ENCODE measurements around the gene PIP4K2C.
A peak's percentile ranks its signal among the peaks of the same experiment; 100 is the strongest.
"Not testable (repeated sequence)": the region's sequence is repeated elsewhere in the genome, so short reads cannot be mapped to it uniquely, and the experiment has no call there.

PIP4K2C gene

GRCh38 chr12:57560516-57560915, 30.5 kb upstream of the PIP4K2C start:
- no peak for DNase-seq

GRCh38 chr12:57561117-57561516, 29.9 kb upstream of the PIP4K2C start:
- not testable (repeated sequence) for DNase-seq

- DNase-seq, result no peak
Observed at GRCh38 chr12:57563358-57563757, 27.6 kb upstream of the PIP4K2C start.

- DNase-seq, result no peak
Observed at GRCh38 chr12:57564178-57564740, 26.7 kb upstream of the PIP4K2C start.

GRCh38 chr12:57568838-57569237, 22.2 kb upstream of the PIP4K2C start:
- DNase-seq, result no peak

- no peak for DNase-seq
Observed at GRCh38 chr12:57569858-57570257, 21.1 kb upstream of the PIP4K2C start.

- DNase-seq, result not testable (repeated sequence)
Observed at GRCh38 chr12:57570438-57570837, 20.6 kb upstream of the PIP4K2C start.

- no peak for DNase-seq
Observed at GRCh38 chr12:57571926-57572762, 18.8 kb upstream of the PIP4K2C start.

- no peak for DNase-seq
Observed at GRCh38 chr12:57574795-57575194, 16.2 kb upstream of the PIP4K2C start.

GRCh38 chr12:57575771-57576612, 15.0 kb upstream of the PIP4K2C start:
- DNase-seq, result no peak

GRCh38 chr12:57576613-57577160, 14.3 kb upstream of the PIP4K2C start:
- DNase-seq, result no peak

GRCh38 chr12:57577981-57578758, 12.8 kb upstream of the PIP4K2C start:
- DNase-seq, result no peak

GRCh38 chr12:57579011-57579410, 12.0 kb upstream of the PIP4K2C start:
- DNase-seq, result no peak

- DNase-seq, result no peak
Observed at GRCh38 chr12:57579677-57580465, 11.1 kb upstream of the PIP4K2C start.

GRCh38 chr12:57580466-57580795, 10.6 kb upstream of the PIP4K2C start:
- no peak for DNase-seq

GRCh38 chr12:57581802-57582201, 9.2 kb upstream of the PIP4K2C start:
- DNase-seq, result no peak

- no peak for DNase-seq
Observed at GRCh38 chr12:57582440-57582839, 8.6 kb upstream of the PIP4K2C start.

- DNase-seq, result peak; percentile 60
Observed at GRCh38 chr12:57583008-57583831, 7.8 kb upstream of the PIP4K2C start.

- DNase-seq, result no peak
Observed at GRCh38 chr12:57584050-57584449, 6.9 kb upstream of the PIP4K2C start.

GRCh38 chr12:57584690-57585089, 6.3 kb upstream of the PIP4K2C start:
- no peak for DNase-seq

GRCh38 chr12:57585156-57585555, 5.8 kb upstream of the PIP4K2C start:
- DNase-seq, result no peak
